Glomerular visceral epithelial cell (primary cell): ENCODE measurements around the gene RFC5.
"Not testable (repeated sequence)": the region's sequence is repeated elsewhere in the genome, so short reads cannot be mapped to it uniquely, and the experiment has no call there.

Source experiments
- DNase-seq: peaks from one replicate; pipeline ENCODE4 v3.0.0-alpha.2; 2016; ENCODE audit errors: extremely low spot score

RFC5 gene

GRCh38 chr12:118016424-118017264 is at the start of gene RFC5:
Gene RFC5, plus strand, starts transcription at chr12:118016703. Its CDS starts 125 bp downstream, at chr12:118016828.
- peak; percentile 97 for DNase-seq

- no peak for DNase-seq
Observed at GRCh38 chr12:117967043-117967442, 49.5 kb upstream of the RFC5 start.

- DNase-seq, result no peak
Observed at GRCh38 chr12:117967512-117967911, 49.0 kb upstream of the RFC5 start.

GRCh38 chr12:117968151-117968789 is 48.2 kb upstream of the RFC5 start:
- no peak for DNase-seq

GRCh38 chr12:117968826-117969659 is 47.5 kb upstream of the RFC5 start, which contains the start of gene KSR2:
Gene KSR2, minus strand, starts transcription at chr12:117968990. Its CDS starts 735 bp downstream, at chr12:117968255.
- DNase-seq, result peak; percentile 64

GRCh38 chr12:117970334-117970733 is 46.2 kb upstream of the RFC5 start:
- DNase-seq, result no peak

GRCh38 chr12:117972301-117972700 is 44.2 kb upstream of the RFC5 start:
- DNase-seq, result no peak

- DNase-seq, result no peak
Observed at GRCh38 chr12:117975006-117975405, 41.5 kb upstream of the RFC5 start.

- no peak for DNase-seq
Observed at GRCh38 chr12:117977373-117977772, 39.1 kb upstream of the RFC5 start.

- no peak for DNase-seq
Observed at GRCh38 chr12:117980616-117981015, 35.9 kb upstream of the RFC5 start.

- DNase-seq, result no peak
Observed at GRCh38 chr12:117981267-117981666, 35.2 kb upstream of the RFC5 start.

GRCh38 chr12:117985182-117985581 is 31.3 kb upstream of the RFC5 start:
- no peak for DNase-seq

GRCh38 chr12:117986705-117987469 is 29.6 kb upstream of the RFC5 start:
- peak; percentile 76 for DNase-seq

GRCh38 chr12:117994551-117995438 is 21.7 kb upstream of the RFC5 start:
- DNase-seq, result no peak

GRCh38 chr12:117998719-117999118 is 17.8 kb upstream of the RFC5 start:
- DNase-seq, result no peak

- DNase-seq, result not testable (repeated sequence)
Observed at GRCh38 chr12:117999806-118000205, 16.7 kb upstream of the RFC5 start.

- DNase-seq, result no peak
Observed at GRCh38 chr12:118010903-118011302, 5.6 kb upstream of the RFC5 start.

- DNase-seq, result no peak
Observed at GRCh38 chr12:118011377-118011776, 5.1 kb upstream of the RFC5 start.

- no peak for DNase-seq
Observed at GRCh38 chr12:118011961-118012360, 4.5 kb upstream of the RFC5 start.

- DNase-seq, result no peak
Observed at GRCh38 chr12:118013283-118013682, 3.2 kb upstream of the RFC5 start.
